GM13976 (cell line): ENCODE measurements around the gene IFNGR1.

Experiments
- DNase-seq: peaks from one replicate; pipeline ENCODE4 v3.0.0; 2012; ENCODE audit warnings: low spot score
- in situ Hi-C: fragments of 300-500 bp; cut with MboI; formaldehyde crosslinking; loops from one replicate; pipeline ENCODE4 v1.12.0; 2022; ENCODE audit warnings: low sequenced_read_pairs, mixed read lengths, inconsistent platforms; ENCODE audit not compliant: unreplicated experiment
- TF ChIP-seq, protein P1 (sequence below): IDR thresholded peaks from 2 replicates; pipeline ENCODE4 v1.5.1; 2012; ENCODE audit warnings: borderline replicate concordance, mild to moderate bottlenecking; ENCODE audit not compliant: insufficient read depth; ENCODE audit errors: extremely low read depth, missing control alignments, control extremely low read depth

The IFNGR1 gene

DNA sequence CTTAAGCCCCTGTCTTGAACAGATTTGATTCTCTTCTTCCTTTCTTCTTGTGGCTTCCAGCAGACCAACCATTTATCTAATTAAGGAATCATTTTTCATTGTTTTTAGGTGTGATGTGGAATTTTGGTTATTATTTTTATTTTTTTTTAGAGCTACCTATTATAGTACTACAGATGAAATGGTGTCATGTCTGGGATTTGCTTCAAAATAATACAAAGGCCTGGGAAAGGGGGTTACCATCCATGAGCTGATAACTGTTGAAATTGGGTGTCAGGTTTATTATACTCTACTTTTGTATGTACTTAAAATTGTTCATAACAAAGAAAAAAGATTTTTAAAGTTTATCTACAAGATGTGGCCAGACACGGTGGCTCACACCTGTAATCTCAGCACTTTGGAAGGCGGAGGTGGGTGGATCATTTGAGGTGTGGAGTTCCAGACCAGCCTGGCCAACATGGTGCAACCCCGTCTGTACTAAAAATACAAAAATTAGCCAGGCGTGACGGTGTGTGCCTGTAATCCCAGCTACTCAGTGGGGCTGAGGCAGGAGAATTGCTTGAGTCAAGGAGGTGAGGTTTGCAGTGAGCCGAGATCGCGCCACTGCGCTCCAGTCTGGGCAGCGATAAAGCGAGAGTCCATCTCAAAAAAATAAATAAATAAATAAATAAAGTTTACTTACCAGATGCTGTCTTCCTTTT lies 46.3 kb downstream of the IFNGR1 start:
- in situ Hi-C loops: no loop called here
- DNase-seq: no peak
- TF ChIP-seq, protein P1, sequence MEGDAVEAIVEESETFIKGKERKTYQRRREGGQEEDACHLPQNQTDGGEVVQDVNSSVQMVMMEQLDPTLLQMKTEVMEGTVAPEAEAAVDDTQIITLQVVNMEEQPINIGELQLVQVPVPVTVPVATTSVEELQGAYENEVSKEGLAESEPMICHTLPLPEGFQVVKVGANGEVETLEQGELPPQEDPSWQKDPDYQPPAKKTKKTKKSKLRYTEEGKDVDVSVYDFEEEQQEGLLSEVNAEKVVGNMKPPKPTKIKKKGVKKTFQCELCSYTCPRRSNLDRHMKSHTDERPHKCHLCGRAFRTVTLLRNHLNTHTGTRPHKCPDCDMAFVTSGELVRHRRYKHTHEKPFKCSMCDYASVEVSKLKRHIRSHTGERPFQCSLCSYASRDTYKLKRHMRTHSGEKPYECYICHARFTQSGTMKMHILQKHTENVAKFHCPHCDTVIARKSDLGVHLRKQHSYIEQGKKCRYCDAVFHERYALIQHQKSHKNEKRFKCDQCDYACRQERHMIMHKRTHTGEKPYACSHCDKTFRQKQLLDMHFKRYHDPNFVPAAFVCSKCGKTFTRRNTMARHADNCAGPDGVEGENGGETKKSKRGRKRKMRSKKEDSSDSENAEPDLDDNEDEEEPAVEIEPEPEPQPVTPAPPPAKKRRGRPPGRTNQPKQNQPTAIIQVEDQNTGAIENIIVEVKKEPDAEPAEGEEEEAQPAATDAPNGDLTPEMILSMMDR: no peak

DNA sequence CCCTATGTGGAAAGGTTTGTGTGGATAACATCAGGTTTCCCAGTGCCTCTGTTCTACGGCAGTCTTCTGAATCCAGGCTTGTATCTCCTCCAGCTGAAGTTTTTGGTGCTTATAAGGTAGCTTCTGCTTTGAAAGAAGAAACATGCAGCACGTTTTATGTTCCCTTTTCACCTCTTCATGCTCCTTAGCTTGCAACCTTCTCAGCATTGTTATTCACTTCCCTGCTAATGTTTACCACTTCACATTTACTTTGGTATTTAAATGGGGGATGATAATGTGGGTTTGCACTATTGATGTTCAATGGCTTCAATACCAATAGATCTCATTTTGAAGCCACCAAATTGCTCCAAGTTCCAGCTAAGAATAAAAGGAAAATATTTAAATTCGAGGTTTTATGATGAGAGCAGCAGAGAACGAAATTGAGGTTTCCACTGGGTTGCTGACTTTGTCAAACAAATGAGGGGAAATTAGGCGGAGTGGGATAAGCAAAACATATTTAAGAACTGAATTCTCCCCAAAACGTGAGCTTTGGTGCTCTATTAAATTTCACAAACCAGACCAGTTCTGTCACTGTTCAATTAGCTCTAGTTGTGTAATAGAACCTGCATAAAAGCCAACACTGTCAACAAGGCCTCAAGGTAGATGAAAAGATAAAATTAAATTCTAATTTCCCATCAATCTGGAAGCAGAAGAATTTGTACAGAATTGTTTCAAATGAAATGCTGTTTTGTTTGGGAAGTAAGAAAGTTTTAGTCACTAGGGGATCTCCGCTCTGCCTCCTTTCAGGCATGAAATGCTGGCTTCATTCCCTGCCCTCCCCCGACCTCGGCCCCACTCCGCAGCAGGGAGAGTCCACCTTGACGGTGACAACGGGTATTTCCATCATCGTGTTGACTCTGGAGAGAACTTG lies 47.1 kb downstream of the IFNGR1 start:
- TF ChIP-seq, protein P1: no peak
- peak; percentile 49 for DNase-seq
- in situ Hi-C loops: no loop called here

DNA sequence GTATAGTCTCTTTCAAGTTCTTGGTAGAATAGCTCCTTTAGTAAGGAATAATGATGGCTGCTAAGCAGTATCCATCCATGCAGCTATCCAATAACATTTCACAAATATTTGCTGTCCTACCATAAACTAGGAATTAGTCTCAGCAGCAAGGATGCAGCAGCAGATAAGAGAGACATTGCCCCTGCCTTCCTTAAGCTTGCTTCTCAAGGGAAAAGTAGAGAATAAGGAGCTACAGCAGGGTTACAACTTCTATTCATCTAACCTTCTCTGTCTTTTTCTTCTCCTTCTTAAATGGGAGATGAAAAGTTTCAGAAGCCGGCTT lies 48.2 kb downstream of the IFNGR1 start:
- in situ Hi-C loops: no loop called here
- no peak for DNase-seq
- TF ChIP-seq, protein P1: no peak

DNA sequence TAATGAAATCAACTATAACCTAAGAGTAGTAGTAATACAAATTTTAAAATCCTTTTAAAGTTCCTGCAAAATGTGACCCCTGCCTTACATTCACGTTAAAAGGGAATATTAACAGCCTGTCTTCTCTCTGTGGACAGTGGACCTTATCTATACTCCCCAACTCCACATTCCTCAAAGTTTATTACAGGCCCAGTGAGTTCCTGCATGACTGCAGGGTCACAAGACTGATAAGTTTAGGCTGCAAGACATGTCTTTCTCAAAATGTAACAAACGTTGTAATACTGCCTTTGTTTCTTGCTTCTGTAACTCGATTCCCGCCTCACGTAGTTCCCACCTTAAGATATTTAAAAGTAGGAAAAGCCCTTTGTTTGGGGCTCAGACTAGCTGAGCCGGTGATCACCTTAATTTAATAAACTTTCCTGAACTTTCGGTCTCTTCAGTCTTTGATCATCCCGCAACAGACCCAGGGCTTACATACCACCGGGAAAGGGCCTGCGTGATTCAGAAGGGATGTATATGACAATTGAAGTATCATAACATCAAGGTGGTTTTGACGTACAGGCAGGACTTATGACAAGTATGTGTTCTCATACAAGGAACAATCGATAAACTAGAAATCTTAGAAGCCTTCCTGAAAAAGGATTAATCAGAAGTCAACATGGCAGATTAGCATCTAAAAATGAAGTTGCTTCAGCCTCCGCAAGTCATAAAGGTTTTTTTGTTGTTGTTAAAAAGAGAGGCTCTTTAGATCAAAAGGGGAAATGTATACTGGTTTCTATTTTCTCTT lies 48.7 kb downstream of the IFNGR1 start:
- TF ChIP-seq, protein P1: no peak
- no peak for DNase-seq
- in situ Hi-C loops: no loop called here

DNA sequence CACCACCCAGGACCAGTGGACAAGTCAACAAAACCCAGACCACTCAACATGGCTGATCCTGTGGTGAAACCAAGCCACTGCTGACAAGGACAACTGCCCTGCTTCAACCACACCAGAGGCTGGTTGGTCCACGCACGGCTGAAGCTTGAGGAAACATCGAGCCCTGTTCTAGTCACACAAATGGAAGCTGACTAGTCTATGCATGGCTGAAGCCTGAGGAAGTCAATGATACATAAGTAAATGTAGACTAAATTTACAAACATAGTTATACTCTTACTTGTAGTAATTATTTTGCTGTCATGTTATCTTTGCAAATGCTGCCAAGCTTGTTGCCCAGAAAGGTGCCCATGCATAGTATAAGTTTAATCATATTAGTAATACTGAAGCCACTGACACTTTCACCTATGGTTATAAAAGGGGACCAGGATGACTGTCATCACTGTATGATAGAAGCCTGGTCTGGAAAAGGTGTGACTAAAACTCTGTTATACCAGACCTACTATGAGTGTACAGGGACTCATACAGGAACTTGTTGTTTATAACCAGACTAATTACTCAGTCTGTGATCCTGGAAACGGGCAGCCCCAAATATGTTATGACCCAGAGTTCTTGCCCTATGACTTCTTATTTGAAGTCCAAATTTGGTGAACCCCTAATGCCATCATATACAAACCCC lies 51.3 kb downstream of the IFNGR1 start:
- TF ChIP-seq, protein P1: no peak
- in situ Hi-C loops: no loop called here
- DNase-seq: no peak
